ENCODE results near the gene SPAG9.

SPAG9 gene

GRCh38 chr17:51032850-51033249 is 87.8 kb downstream of the SPAG9 start:
- TF ChIP-seq ZFX (IDR thresholded peaks at IDR 0.05; ENCODE audit: borderline replicate concordance), result no peak
- no peak for TF ChIP-seq CTCF (IDR thresholded peaks at IDR 0.05)

GRCh38 chr17:51029568-51030463 is 90.9 kb downstream of the SPAG9 start:
- H3K27ac ChIP-seq, result no peak overlapping the region

More at GRCh38 chr17:51032850-51033249, 87.8 kb downstream of the SPAG9 start:
- H3K27ac ChIP-seq, result no peak overlapping the region

GRCh38 chr17:51029142-51029541 is 91.5 kb downstream of the SPAG9 start:
- no peak overlapping the region for H3K27ac ChIP-seq
- TF ChIP-seq ZFX (IDR thresholded peaks at IDR 0.05; ENCODE audit: borderline replicate concordance) (no peak), CTCF (IDR thresholded peaks at IDR 0.05) (no peak)

More at GRCh38 chr17:51029568-51030463, 90.9 kb downstream of the SPAG9 start:
- no peak for TF ChIP-seq CTCF (IDR thresholded peaks at IDR 0.05)
- no peak for TF ChIP-seq ZFX (IDR thresholded peaks at IDR 0.05; ENCODE audit: borderline replicate concordance)

GRCh38 chr17:51028176-51028863 is 92.3 kb downstream of the SPAG9 start:
- H3K27ac ChIP-seq, result no peak overlapping the region
- no peak for TF ChIP-seq ZFX (IDR thresholded peaks at IDR 0.05; ENCODE audit: borderline replicate concordance)
- no peak for TF ChIP-seq CTCF (IDR thresholded peaks at IDR 0.05)

GRCh38 chr17:51018541-51018940 is 102.1 kb downstream of the SPAG9 start:
- no peak overlapping the region for H3K27ac ChIP-seq
- TF ChIP-seq CTCF (IDR thresholded peaks at IDR 0.05) (no peak), ZFX (IDR thresholded peaks at IDR 0.05; ENCODE audit: borderline replicate concordance) (no peak)

- TF ChIP-seq ZFX (IDR thresholded peaks at IDR 0.05; ENCODE audit: borderline replicate concordance) (no peak), CTCF (IDR thresholded peaks at IDR 0.05) (no peak)
- no peak overlapping the region for H3K27ac ChIP-seq
Measured at GRCh38 chr17:51017270-51017669, 103.4 kb downstream of the SPAG9 start.

GRCh38 chr17:51016099-51016498 is 104.6 kb downstream of the SPAG9 start:
- H3K27ac ChIP-seq, result no peak overlapping the region
- TF ChIP-seq CTCF (IDR thresholded peaks at IDR 0.05) (no peak), ZFX (IDR thresholded peaks at IDR 0.05; ENCODE audit: borderline replicate concordance) (no peak)
